Smooth muscle cell (in vitro differentiated cells): ENCODE data around the gene POLR2F. TPM values are rescaled to one million over a fixed set of nuclear protein-coding genes. Genes with fewer than 3 reads are reported as not detected.

Experiments
- DNase-seq: peaks from one replicate; lab custom pipeline; 2025; ENCODE audit not compliant: unreplicated experiment; lab: John Stamatoyannopoulos, UW
- H2AFZ ChIP-seq: fragments of 200-600 bp; sonication (generic); 2 replicates; pipeline ENCODE4 v1.6.0; 2016; ENCODE audit warnings: antibody characterized with exemption, low read depth, mild to moderate bottlenecking
- H3F3A ChIP-seq: fragments of 200-600 bp; sonication (generic); 2 replicates; pipeline ENCODE4 v1.6.0; 2017; ENCODE audit warnings: antibody characterized with exemption, low read depth
- H3K27ac ChIP-seq: fragments of 200-600 bp; sonication (generic); 2 replicates; pipeline ENCODE4 v1.5.1; 2016; ENCODE audit warnings: low read depth, mild to moderate bottlenecking
- H3K27me3 ChIP-seq: fragments of 200-600 bp; sonication (generic); 2 replicates; pipeline ENCODE4 v1.6.1; 2016; ENCODE audit warnings: low read depth, mild to moderate bottlenecking
- H3K36me3 ChIP-seq: fragments of 200-600 bp; sonication (generic); 2 replicates; pipeline ENCODE4 v1.5.1; 2016; ENCODE audit warnings: low read depth
- H3K4me1 ChIP-seq: fragments of 200-600 bp; sonication (generic); 2 replicates; pipeline ENCODE4 v1.5.1; 2016; ENCODE audit warnings: low read depth
- H3K4me2 ChIP-seq: fragments of 200-600 bp; sonication (generic); 2 replicates; pipeline ENCODE4 v1.6.0; 2016; ENCODE audit warnings: mild to moderate bottlenecking
- H3K4me3 ChIP-seq: fragments of 200-600 bp; sonication (generic); 2 replicates; pipeline ENCODE4 v1.5.1; 2016; ENCODE audit warnings: mild to moderate bottlenecking
- H3K79me2 ChIP-seq: fragments of 200-600 bp; sonication (generic); 2 replicates; pipeline ENCODE4 v1.6.0; 2016; ENCODE audit warnings: low read depth, mild to moderate bottlenecking
- H3K9ac ChIP-seq: fragments of 200-600 bp; sonication (generic); 2 replicates; pipeline ENCODE4 v1.6.0; 2016; ENCODE audit warnings: low read depth
- H3K9me3 ChIP-seq: fragments of 200-600 bp; sonication (generic); replicated peaks from 2 replicates; pipeline ENCODE4 v1.5.1; 2016; ENCODE audit warnings: low read depth
- H4K20me1 ChIP-seq: fragments of 200-600 bp; sonication (generic); 2 replicates; pipeline ENCODE4 v1.6.0; 2016; ENCODE audit warnings: low read depth
- CTCF ChIP-seq: fragments of 200-600 bp; sonication (generic); IDR thresholded peaks from 2 replicates; pipeline ENCODE4 v1.5.1; 2017; ENCODE audit warnings: borderline replicate concordance, mild to moderate bottlenecking, antibody characterized with exemption; ENCODE audit not compliant: insufficient read depth, poor library complexity, severe bottlenecking
- WGBS: methylation state at CpG from one replicate; pipeline ENCODE4 v1.1.7; 2016; ENCODE audit warnings: low lambda C conversion rate; 5-methylcytosine and 5-hydroxymethylcytosine counted together
- polyA plus RNA-seq: library from polyadenylated mRNA; unstranded; fragments of >200 nt; fragmentation: Nextera tagmentation; extraction: Ambion mirVana; gene quantifications from 2 replicates; pipeline ENCODE4 v1.2.1, GENCODE V29; 2016
- total RNA-seq: library from RNA; depleted of rRNA; stranded (reverse); fragments of >200 nt; gene quantifications from 2 replicates; pipeline ENCODE4 v1.2.3, GENCODE V29; 2014

Gene POLR2F
- total and polyA plus RNA-seq, 2 experiments from 2014 or later = 29.0 to 138 TPM

GRCh38 chr22:37968452-37969251, 15.2 kb downstream of the POLR2F start:
- Histone ChIP-seq H4K20me1 (peaks cover 17% of the 10 kb centered on the region), H3F3A (peaks cover 3% of the 10 kb centered on the region), H3K27ac (no peak overlapping the region), H3K4me2 (no peak overlapping the region), H3K4me1 (peaks cover 13% of the 10 kb centered on the region), H3K79me2 (no peaks in the 10 kb centered on the region), H3K9me3 (no peaks in the 10 kb centered on the region), H2AFZ (no peak overlapping the region), H3K36me3 (no peaks in the 10 kb centered on the region), H3K4me3 (no peak overlapping the region), H3K9ac (no peak overlapping the region), H3K27me3 (no peaks in the 10 kb centered on the region)
- no peak for DNase-seq
- 89% methylated on average over 5 of the region's 5 CpGs for WGBS
- TF ChIP-seq CTCF = no peak

- Histone ChIP-seq H3K9me3 (no peaks in the 10 kb centered on the region), H3K36me3 (no peaks in the 10 kb centered on the region), H4K20me1 (peaks cover 11% of the 10 kb centered on the region), H3K9ac (no peak overlapping the region), H3K4me2 (no peak overlapping the region), H3K4me3 (no peak overlapping the region), H2AFZ (no peak overlapping the region), H3K79me2 (no peaks in the 10 kb centered on the region), H3K4me1 (peaks cover 13% of the 10 kb centered on the region), H3K27ac (no peak overlapping the region), H3K27me3 (no peaks in the 10 kb centered on the region), H3F3A (no peaks in the 10 kb centered on the region)
- 97% methylated on average over 4 of the region's 4 CpGs for WGBS
- no peak for DNase-seq
- TF ChIP-seq CTCF = no peak
Observed at GRCh38 chr22:37970864-37971263, 17.4 kb downstream of the POLR2F start.

- no peaks in the 10 kb centered on the region for H3K79me2 ChIP-seq
- H3K9ac ChIP-seq = no peak overlapping the region
- 66% methylated on average over 7 of the region's 7 CpGs for WGBS
- no peaks in the 10 kb centered on the region for H3K9me3 ChIP-seq
- H3F3A ChIP-seq = no peaks in the 10 kb centered on the region
- H3K27me3 ChIP-seq = no peaks in the 10 kb centered on the region
- H3K36me3 ChIP-seq = no peaks in the 10 kb centered on the region
- H3K4me3 ChIP-seq = no peak overlapping the region
- no peak overlapping the region for H2AFZ ChIP-seq
- peaks cover 2% of the 10 kb centered on the region for H4K20me1 ChIP-seq
- no peak overlapping the region for H3K4me2 ChIP-seq
- no peak overlapping the region for H3K27ac ChIP-seq
- TF ChIP-seq CTCF = no peak
- no peak for DNase-seq
- peaks cover 13% of the 10 kb centered on the region for H3K4me1 ChIP-seq
Observed at GRCh38 chr22:37971475-37972434, 18.3 kb downstream of the POLR2F start.
